Right kidney (tissue), 1 donor: ENCODE data around the gene TBC1D9B.
"Not testable (repeated sequence)": the region's sequence is repeated elsewhere in the genome, so short reads cannot be mapped to it uniquely, and the experiment has no call there.

Experiments used
- DNase-seq: peaks from one replicate; pipeline ENCODE4 v3.0.0-alpha.2; 2016

TBC1D9B gene

DNA sequence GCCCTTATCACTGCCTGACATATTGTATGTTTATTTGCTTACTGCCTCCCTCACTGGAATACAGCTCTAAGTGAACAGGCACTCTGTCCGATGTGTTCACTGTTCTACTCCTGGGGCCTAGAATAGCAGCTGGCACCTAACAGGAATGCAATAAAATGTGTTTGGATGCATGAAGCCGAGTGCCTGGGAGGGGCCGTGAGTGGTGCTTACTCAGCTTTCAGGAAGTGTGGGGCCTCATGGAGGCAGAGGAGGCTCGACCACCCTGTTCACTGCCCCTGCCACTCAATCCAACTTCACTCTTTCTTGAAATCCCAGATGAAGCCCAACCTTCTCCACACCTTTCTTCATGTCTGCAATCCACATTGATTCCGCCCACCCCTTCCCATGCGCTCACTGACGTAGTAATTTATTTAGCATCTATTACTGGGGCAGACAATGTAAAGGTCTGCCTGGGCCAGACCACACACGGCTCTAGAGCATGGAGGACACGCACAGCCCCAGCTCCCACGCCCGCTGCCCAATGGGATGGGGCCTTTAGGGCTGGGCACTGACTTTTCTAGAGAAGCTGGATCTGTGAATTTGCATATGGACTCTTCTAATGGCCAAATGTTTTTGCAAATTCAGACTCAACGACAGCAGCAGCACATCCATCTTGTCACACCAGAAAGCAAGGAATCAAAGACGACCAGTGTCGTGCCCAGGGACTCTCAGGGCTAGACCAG is 21.3 kb downstream of the TBC1D9B start:
- no peak for DNase-seq

DNA sequence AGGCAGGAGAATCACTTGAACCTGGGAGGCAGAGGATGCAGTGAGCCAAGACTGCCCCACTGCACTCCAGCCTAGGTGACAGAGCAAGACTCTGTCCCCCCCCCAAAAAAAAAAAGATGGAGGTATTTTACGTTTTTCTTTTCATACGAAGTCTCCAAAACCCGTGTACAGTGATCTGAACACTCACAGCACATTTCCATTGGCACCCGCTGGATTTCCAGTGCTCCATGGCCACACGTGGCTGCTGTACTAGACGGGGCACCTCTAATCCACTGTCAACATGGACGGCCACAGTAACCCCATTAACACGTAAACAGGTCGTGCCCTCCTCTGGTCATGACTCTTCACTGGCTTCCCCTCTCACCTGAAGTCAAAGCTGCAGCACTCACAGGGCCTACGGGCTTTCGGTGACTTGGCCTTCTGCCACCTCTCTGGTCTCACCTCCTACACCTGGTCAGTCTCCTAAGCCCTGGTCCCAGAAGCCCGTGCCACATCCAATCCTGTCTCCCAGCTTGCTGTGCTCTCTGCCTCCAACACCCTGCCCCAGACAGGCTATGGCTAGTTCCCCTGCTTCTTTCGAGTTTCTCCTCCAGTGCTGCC is 22.1 kb downstream of the TBC1D9B start:
- no peak for DNase-seq

DNA sequence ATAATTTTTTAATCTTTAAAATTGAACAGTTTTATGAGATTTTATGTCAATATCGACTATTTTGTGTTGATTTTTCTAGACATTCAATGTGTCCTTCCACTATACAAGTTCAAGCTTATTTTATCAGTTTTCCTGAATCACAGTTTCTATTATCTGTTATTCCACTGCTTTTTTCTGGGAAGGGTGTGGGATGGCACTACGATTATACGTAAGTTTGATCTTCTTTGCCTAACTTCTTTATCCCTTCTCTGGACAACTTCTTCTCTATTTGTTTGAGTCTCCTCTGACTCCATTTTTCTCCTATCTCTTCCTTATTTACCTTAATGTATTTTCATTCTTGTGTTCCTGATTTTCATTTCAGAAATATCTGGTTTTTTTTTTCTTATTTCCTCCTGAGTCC is 24.5 kb downstream of the TBC1D9B start:
- DNase-seq = no peak

DNA sequence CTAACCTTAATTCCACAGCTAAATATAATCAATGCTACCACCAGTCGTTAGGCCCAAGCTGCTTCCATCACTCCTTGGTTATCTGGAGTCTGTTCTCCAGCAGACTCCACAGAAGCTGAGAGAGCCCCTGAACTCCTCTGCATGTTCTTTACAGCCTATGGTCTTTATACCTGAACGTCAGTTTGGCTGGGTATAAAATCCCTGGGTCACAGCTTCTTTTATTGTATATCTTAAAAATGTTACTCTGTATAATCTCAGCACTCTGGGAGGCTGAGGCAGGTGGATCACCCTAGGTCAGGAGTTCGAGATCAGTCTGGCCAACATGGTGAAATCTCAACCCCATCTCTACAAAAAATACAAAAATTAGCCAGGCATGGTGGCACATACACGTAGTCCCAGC is 25.4 kb downstream of the TBC1D9B start:
- no peak for DNase-seq

DNA sequence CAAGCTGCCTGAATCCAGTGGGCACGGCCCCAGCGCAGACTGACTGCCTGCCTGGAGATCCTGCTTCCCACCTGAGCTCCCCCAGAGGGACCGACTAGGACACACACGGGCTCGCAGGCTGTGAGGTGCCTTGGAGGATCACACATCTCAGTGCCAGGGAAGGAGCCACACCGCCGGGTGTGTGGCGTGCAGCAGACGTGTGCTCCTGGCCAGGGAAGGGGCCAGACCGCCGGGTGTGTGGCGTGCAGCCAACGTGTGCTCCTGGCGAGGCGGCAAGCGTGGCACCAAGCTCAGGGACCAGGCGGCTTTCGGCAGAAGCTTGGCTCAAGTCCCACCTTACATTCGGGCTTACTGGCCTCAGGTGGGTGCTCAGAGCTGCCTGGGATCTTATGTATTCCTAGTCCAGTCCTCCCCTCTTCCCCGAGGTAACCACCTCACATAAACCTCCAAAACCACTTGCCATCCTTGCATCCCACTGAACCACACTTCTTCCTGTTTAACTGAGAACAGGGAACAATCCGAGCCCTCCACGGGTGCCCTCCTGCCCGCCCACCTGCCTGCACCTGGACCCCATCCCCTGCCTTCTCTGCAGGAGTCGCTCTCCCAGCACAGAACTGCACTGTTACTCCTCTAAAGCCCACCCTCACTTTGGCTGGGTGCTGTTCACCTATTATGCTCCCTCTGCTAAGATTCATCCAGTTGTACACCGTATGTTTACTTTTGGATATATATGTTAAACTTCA is 26.7 kb downstream of the TBC1D9B start:
- DNase-seq = no peak

DNA sequence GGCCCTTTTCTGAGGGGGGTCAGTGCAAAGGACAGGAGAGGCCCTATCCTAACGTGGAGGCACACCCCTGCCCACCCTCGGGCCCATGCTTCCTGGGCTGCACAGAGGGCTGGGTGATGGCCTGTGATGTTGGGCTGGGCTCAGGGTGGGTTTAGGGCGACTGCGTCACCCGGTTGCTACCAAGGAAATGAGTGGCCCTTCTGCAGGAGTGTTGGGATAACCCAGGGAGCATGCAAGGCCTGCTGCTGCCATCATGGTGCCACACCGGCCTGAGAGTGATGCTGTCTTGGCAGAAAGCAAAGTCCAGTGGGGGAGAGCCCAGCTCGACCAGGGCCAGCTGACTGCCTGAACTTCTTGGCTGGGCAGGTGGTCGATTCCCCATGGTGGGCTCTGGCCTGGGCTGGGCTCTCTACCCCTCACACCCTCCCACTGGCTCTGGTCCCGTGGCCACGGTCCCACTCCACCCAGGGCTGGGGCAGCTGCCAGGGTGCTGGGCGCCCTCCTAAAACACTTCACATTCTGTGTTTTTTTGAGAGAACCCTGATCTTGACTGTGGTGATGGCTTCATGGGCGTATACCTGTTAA is 27.5 kb downstream of the TBC1D9B start:
- no peak for DNase-seq

DNA sequence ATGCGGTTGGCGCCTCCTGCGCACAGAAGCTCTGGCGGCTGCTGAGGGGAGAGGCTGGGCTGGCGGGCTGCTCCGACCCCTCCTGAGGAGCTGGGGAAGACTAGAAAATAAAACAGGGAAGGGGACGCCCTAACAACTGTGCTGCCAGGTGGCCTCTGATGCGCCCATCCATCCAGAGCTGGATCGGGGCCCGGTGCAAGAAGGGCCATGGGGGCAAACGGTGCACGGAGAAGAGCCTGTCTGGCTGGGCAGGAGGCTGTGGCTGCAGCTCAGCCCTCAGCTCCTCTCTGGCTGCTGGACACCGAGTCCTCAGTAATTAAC is 28.0 kb downstream of the TBC1D9B start:
- DNase-seq = no peak

DNA sequence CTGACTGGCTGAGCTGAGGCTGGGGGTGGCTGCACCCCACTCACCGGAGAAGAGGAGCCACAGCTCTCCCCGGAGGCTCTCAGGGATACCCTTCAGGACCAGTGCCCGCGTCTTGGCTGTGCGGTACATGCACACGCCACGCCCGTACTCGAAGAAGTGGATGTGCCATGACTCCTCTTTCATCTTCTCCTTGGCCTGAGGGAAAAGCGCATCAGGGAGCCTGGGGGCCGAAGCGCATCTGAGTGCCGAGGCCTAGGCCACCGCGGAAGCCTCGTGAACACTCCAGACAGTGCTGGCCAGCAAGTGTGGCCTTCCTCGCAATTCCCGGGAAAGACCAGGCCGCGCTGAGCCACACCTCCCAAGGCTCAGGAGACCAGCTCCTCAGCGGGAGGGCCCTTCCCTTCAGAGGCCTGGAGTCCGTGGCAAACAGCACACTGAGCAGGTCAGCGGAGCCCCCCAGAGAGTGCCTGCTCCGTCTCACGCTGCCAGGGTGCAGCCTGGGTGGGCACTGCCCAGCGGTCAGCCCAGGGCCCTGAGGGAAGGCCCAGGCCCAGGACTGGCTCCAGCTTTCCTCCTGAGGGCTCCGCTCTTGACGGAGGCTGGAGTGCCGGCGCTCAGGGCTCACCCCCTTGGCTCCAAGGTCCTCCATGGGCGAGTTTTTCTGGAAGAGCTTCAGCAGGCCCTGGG is 28.6 kb downstream of the TBC1D9B start:
- no peak for DNase-seq

DNA sequence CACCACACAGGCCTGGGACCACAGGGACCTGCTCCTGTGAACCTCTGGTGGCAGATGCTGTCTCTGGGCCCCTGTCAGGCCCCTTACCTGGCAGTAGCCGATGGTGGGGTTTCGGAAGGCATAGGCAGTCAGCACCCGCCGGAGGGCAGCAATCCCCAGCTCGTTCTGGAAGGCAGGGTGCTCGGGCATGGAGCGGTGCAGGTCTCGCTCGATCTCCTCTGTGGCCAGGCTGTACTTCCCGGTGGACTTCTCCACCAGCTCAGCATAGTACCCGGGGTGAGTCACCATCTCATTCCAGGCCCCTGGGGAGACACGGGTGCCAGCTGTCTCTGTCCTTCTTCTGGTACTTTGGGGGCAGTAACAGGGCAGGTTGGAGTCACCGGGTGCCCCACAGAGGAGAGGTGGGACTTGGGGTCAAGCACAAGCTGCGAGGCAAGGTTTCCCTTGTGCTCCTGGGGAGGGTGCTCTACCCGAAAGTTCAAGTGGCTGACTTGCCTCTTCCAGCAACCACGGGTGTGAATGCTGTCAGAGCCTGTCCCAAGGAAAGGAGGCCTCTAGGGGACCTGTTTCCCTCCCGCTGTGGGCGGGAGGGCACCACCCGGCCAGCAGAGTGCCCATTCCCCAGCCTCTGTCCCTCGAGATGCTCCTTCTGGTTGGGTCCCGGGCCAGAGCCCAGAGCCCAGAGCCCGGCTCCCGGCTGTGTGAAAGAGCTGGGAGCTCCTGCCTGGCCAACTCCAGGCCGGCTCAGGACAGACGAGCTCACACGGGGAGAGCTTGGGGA is 29.3 kb downstream of the TBC1D9B start:
- no peak for DNase-seq

DNA sequence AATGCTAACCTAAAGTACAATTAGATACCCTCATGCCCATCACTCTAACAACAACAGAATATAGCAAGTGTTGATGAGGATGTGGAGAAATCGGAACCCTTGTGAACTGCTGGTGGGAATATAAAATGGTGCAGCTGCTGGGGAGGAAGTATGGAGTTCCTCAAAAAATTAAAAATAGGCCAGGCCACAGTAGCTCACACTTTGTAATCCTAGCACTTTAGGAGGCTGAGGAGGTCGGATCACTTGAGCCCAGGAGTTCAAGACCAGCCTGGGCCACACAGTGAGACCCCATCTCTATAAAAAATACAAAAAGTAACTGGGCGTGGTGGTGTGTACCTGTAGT is 31.1 kb downstream of the TBC1D9B start:
- DNase-seq = no peak

DNA sequence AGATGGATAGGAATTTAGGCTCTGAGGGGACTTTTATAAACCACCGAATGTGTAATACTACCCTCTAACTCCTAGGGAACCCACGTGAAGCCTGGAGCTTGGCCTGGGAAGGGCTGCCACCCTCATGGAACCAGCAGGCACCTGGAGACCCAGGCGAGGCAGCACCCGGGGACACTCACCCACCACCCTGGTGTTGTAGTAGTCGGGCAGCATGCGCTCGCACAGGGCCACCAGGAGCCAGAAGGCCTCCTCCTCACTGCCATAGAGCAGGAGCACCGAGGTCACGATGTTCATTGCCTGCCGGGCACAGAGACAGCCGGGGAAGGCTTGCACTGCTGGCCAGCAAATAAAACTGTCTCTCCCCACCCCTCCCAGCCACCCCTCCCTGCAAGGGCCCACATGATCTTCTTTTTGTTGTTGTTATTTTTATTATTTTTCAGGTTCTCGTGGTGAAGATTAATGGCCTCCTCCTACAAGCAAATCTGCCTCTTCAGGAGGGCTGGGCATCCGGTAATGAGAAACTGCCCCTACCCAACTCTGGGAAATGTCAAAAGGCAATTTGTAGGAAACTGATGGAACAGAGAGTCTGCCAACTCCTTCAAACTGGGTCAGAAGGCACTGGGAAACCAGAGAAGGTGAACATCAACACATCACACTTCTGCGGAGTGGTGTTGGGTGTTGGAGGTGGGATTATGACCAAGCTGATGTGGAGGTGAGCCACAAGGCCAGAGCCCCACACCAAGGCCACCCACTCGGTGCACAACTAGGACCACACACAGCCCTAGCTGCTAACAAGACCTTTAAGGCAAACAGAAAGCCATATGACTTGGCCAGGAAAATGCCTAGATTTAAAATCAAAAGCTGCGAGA is 31.7 kb downstream of the TBC1D9B start:
- DNase-seq = no peak

DNA sequence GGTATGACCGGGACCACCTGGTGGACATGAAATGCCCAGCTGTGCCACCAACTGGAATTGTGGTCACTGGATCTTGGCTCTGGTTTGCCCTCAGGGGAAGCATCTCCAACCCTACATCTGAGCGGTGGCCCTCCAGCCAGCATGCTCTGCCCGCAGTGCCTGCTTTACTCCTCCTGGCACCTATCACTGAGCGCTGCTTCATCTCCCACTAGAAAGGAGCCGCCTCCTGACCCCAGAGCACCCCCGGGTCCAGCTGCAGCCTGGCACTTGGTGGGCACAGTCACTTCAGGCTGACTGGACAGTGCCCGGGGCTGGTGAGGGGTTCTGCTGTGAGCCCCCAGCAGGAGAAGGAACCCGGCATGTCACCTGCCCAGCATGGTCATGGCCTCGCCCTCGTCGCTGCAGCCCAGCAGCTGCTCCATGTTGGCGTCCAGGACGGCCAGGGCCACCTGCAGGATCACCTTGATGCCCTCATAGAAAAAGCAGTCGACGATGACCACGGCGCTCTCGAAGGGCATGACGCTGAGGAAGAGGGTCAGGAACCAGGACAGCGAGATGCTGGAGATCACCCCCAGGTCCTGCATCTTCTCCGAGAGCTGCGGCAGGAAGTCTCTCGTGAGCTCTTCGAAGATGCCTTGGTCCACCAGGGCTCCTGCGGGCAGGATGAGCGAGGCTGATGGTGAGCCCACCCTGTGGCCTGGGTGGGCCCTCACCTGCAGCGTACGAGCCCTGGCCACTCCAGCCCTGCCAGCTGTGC is 33.0 kb downstream of the TBC1D9B start:
- DNase-seq = no peak

DNA sequence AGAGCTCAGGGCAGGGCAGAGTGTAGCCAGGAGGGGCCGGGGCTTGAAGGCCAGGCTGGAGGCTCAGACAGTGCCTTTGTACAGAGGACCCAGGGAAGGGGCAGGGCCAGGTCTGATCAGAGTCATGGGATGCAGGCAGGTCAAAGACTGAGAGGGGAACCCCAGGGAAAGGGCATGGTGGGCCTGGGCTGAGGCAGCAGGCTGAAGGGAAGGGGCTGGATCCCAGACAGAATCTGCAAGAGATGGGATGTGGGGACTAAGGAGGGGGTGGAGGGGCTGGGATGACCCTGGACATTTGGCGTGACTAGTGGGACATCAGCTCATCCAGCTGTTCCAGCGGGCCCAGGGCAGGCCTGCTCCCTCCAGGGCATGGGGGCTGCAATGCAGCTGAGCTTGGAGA is 33.6 kb downstream of the TBC1D9B start:
- DNase-seq = no peak

DNA sequence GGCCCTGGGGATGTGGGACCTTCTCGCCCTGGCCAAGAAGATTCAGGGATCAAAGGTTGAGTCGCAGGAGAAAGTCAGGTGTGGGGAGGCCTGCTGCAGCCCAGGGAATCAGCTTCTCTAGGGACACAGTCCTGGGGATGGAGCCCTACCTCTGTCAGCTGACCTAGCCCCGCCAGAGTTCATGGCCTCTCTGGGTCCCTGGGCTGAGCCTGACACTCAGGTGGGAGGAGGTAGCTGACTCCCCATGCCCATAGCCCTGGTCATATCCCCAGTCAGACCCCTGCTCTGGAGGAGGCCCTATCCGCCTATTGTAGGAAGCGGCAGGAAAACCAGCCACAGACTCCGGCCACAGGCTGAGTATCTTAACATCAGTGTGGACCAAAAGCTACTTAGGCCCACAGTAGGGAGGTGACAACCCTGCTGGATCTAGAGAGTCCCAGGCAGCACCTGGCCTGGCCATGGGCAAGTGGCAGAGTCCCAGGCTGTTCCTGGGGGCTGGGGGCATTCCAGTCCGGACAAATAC is 34.0 kb downstream of the TBC1D9B start:
- no peak for DNase-seq

DNA sequence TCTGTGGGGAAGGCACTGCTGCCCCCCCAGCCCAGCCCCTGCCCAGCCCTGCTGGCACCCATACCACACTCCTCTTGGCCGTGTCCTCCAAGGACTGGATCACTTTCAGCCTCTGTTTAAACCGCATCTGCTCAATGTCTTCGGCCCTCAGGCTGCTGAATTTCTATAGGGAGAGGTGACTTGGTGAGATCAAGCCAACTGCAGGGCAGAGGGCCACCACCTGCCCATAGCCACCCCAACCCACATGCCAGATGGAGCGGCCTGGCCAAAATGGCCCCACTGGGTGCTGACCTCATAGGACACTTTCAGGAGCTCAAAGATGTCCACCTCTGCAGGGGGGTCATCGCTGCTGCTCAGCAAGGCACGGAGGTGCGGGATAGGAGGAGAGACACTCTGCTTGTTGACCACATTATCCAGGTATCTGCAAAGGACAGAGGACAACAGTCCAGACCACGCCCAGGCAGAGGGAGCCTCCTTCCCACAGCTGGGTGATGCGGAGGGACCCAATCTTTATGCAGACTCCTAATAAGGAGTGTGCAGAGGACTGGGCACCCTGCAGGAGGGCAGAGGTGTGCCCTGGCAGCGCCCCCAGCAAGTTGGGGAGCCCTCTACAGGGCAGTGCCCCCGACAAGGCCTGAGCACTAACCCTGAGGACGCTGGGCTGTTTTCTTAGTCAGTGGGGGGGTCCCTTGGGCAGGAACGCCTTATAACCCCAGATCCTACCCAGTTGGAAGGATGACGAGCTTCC is 34.7 kb downstream of the TBC1D9B start:
- no peak for DNase-seq

DNA sequence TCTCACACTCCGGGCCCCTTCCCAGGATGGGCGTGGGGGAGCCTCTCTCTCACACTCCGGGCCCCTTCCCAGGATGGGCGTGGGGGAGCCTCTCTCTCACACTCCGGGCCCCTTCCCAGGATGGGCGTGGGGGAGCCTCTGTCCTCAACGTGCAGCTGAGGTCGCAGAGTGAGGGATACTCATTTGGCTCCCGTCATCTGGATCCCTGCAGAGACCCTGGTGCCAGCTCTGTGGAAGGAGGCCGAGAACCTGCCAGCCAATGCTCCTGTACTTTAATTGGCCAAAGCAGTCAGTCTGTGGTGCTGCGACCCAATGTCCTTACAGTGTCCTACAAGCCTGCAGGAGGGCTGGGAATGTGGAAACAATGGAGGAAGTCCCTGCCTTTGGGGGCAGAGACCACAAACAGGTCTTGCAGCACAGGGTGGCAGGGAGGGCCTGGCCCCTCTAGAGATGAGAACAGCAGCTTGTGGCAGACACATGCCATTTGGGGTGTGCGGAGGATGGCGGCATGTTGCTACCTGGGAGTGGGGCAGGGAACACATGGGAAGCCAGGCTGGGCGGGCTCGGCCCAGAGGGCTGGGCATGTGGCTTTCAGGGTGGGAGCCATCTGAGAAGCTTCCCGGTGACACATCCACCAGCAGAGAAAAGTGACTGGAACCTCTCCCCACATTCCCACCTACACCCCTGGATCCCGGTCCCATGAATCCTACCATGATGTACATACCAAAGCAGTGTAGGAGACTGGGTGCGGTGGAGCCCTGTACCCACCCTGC is 35.5 kb downstream of the TBC1D9B start:
- no peak for DNase-seq

DNA sequence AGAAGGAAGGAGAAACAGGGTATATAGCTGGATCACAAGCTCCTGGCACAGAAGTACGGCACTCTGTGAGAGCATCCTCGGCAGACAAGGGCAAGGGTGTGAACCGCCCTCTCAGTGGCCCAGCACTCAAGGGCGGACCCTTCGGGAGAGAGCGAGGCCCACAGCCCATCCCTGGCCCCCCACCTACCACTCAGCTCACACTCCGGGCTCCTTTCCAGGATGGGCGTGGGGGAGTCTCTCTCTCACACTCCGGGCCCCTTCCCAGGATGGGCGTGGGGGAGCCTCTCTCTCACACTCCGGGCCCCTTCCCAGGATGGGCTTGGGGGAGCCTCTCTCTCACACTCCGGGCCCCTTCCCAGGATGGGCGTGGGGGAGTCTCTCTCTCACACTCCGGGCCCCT is 36.2 kb downstream of the TBC1D9B start:
- not testable (repeated sequence) for DNase-seq

DNA sequence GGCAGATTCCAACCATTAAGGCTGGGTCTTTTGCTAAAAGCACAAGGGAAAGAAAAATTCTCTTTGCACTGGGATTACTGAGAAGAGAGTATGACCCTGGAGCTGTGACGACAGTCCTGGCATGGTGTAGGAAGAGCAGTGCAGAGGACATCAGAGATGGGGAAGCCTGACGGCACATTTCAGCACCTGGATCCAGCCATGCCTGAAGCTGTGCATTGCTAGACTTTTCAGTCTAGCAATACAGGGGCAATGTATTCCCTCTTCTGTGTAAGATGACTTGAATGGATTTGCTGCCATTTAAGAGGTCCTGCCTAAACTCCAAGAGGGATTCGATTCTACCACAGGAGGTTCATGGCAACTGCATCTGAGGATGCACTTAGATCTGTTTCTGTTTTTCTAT is 36.7 kb downstream of the TBC1D9B start:
- no peak for DNase-seq
